Measurements from ENCODE around the gene ACCS.

ACCS gene

GRCh38 chr11:44065841-44066731, at the start of gene ACCS:
TSS of gene ACCS (plus strand) at chr11:44066270. CDS start at chr11:44067628, 1,358 bp downstream.
- FAIRE-seq, result no peak

DNA sequence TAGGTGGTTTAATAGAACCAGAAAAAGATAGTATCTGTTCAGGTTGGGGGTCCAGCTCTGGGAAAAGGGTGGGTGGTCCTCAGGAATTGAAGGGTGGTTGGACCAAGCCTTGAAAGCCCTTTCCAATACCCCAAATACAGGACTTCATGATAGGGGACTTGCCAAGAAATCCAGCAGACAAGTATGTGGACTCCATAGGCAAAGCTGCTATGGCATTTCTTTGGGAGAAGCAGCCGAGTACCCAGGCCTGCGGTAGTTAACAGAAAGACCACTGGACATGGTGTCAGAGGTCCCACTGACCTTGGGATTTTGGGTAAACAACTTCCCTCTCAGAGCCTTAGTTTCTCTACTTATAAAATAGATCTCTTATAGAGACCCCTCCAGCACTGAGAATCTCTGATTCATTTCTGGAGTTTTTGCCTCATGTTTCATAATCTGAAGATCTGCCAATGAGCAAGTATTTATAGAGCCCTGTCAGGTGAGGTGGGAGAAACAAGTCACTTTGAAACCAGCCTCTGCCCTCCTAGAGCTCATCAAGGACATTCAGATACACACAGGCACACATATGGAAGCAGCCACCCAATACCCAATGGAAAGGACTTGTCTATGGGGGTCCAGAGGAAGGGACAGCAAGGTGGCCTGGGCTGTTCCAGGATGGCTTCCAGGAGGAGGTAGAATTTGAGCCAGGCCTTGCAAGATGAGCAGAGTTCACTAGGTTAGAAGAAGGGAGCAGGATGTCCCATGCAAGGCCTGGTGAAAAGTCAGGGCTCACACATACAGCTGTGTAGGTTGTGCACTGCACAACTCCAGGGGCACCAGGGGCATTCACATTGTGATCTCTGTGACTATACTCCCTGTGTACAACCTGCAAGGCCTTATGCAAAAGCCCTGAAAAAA, 49.3 kb upstream of the ACCS start:
- no peak for FAIRE-seq

- no peak for FAIRE-seq
These were observed 48.5 kb upstream of the ACCS start for GRCh38 chr11:44017443-44018126.

- FAIRE-seq, result no peak
These were observed 47.9 kb upstream of the ACCS start for GRCh38 chr11:44018127-44018521.

DNA sequence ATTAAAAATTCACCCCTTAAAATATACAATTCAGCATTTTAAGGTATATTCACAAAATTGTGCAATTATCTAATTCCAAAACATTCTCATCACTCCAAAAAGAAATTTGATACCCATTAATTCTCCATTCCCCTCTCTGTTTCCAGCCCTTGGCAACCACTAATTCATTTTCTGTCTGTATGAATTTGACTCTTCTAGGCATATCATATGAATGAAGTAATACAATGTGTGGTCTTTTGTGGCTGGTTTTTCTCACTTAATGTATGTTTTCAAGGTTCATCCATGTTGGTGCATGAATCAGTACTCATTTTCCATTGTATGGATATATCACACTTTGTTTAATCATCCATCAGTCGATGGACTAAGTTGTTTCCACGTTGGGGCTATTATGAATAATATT, 47.2 kb upstream of the ACCS start:
- no peak for FAIRE-seq

DNA sequence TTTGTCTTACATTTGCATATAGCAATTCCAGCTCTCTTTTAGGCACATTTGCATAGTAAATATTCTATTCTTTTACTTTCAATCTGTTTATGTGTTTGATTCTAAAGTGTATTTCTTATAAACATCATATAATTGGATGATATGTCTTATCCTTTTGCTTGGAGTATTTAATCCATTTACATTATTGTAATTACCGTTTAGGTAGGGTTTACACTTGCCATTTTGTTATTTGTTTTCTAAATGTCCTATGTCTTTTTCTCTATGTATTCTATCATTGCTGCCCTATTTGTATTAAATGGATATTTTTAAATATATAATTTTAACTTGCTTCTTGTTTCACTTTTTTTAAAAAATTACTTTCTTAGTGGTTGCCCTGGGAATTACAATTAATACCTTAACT, 41.1 kb upstream of the ACCS start:
- FAIRE-seq, result no peak

DNA sequence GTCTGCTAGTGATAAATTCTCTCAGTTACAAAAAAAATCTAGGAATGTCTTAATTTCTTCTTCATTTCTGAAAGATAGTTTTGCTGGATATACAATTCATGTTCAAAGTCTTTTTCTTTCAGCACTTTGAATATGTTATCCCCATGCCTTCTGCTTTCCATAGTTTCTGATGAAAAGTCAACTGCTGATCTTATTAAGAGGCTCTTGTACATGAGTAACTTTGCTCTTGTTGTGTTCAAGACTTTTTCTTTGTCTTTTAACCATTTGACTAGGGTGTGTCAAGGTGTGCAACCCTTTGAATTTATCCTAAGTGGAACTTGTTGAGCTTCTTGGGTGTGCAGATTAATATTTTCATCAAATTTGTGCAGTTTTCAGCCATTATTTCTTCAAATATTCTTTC, 40.3 kb upstream of the ACCS start:
- no peak for FAIRE-seq

- FAIRE-seq, result no peak
These were observed 37.7 kb upstream of the ACCS start for GRCh38 chr11:44028401-44028800.

GRCh38 chr11:44028816-44029506, 37.1 kb upstream of the ACCS start:
- no peak for FAIRE-seq

DNA sequence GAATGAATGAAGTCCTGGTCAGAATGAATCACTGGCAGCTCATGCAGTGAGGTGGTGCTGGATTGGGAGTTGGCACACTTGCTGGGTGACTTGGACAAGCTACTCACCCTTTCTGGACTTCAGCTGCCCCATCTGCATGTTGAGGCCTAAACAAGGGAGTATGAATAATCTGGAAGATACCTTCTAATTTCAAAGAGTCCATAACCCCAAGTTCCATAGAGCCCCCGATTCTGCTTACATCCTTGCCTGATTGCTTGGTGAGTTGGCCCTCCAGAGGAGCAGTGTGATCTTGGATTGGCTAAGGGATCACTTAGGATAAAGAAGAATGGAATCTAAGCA, 36.6 kb upstream of the ACCS start:
- no peak for FAIRE-seq

GRCh38 chr11:44029977-44030911, 35.8 kb upstream of the ACCS start:
- FAIRE-seq, result no peak

DNA sequence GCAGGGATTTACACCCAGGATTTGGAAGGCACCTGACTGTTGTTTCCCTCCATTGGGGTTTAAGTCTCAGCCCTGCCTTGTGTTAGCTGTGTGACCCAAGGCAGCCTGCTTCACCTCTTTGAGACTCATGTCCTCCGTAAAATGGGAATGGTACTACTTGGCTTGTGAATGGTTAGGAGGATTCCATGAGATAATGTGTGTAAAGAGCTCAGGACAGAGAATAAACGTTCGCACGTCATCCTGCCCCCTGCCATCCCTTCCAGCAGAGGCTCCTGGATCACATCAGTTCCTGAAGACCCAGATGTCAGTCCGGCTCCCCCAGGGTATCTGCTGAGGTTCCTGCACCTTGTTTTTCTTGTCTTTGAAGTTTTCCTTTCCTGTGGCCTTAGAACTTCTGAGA, 35.1 kb upstream of the ACCS start:
- no peak for FAIRE-seq

- FAIRE-seq, result no peak
These were observed 34.5 kb upstream of the ACCS start for GRCh38 chr11:44031549-44031948.

GRCh38 chr11:44032299-44033085, 33.6 kb upstream of the ACCS start:
- FAIRE-seq, result no peak

GRCh38 chr11:44033411-44033850, 32.6 kb upstream of the ACCS start:
- no peak for FAIRE-seq

- FAIRE-seq, result no peak
These were observed 32.2 kb upstream of the ACCS start for GRCh38 chr11:44033856-44034255.

DNA sequence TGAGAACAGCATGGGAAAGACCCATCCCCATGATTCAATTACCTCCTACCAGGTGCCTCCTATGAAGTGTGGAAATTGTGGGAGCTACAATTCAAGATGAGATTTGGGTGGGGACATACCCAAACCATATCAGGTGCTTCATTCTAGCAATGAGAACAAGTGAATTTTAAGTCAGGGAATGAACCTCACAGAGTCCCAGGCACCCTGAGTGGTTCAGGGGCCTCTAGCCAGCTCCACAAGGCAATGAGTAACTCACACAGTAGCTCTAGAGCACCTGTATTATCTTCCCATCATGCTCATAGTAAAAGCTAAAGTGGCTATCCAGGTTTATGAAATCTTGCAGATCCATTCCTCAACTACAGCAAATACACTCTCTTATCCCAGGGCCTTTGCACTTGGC, 31.4 kb upstream of the ACCS start:
- no peak for FAIRE-seq

DNA sequence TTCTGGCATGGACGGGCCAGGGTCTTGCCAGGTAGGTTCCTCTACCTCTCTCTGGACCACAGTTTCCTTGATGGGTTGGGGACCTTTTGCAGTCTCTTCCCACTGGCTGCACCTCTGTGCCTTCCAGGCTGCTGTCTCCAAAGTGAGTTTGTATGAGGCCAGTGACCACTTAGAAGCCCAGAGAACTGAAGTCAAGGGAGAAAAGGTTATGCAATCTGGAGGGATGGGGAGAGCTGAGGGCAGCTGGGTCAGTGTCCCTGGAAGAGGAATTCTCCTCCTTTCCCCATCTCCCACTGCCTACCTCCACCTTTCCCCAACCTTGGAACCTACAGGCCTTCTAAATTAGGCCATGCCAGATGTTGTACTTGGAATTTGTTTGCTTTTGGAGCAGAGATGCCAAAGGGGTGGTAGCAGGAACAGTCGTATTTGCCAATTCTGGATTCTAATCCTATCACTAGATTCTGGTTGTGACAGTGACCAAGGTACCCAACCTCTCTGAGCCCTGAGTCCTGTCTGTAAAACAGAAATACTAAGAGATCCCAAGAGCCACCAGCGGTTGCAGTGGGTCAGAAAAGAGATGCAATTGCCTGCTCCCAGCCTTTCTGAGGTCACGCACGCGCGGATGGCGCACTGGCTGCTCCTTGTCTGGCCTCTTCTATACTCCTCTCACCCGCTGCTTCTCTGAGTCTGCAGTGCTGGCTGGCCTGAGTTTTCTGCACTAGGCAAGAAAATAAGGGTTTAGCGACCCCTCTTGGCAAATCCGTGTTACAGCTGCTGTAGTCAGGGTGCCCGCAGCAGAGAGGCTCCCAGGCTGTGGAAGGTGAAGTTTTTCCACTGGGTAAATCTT, 29.0 kb upstream of the ACCS start:
- FAIRE-seq, result no peak

- no peak for FAIRE-seq
These were observed 28.4 kb upstream of the ACCS start for GRCh38 chr11:44037658-44037998.

DNA sequence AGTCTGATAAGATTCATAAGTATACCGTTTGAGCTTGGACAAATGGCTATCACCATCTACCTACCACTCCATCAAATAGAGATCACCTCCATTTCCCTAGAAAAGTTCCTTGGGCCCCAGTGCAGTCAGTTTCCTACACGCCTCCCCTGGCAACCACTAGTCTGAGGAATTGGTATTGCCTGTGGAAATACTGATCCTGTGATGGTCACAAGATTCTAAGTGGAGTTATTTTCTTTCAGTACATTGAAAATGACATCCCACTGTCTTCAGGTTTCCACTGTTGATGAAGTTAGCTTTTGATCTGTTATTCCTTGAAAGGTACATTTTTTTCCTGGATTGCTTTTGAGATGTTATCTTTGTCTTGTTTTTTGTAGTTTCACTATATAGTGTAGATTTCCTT, 22.9 kb upstream of the ACCS start:
- FAIRE-seq, result no peak

Measured in colon (tissue), 2 donors.